ENCODE data around the gene TAL1.
"Not testable (repeated sequence)": the region's sequence is repeated elsewhere in the genome, so short reads cannot be mapped to it uniquely, and the experiment has no call there.

Gene TAL1

GRCh38 chr1:47232187-47232874 is at the start of gene TAL1:
TAL1 (minus strand) TSS chr1:47232225; CDS start chr1:47225888, 6,337 bp downstream.
- DNase-seq: no peak

- no peak for DNase-seq
Measured at GRCh38 chr1:47280142-47280541, 48.1 kb upstream of the TAL1 start.

GRCh38 chr1:47276850-47277249 is 44.8 kb upstream of the TAL1 start:
- DNase-seq: no peak

- not testable (repeated sequence) for DNase-seq
Measured at GRCh38 chr1:47275811-47276210, 43.8 kb upstream of the TAL1 start.

- DNase-seq: not testable (repeated sequence)
Measured at GRCh38 chr1:47265529-47265928, 33.5 kb upstream of the TAL1 start.

GRCh38 chr1:47262787-47263413 is 30.9 kb upstream of the TAL1 start:
- DNase-seq: peak; percentile 20

GRCh38 chr1:47257224-47257623 is 25.2 kb upstream of the TAL1 start:
- no peak for DNase-seq

- DNase-seq: no peak
Measured at GRCh38 chr1:47252795-47253194, 20.8 kb upstream of the TAL1 start.

- no peak for DNase-seq
Measured at GRCh38 chr1:47252369-47252768, 20.3 kb upstream of the TAL1 start.

- DNase-seq: no peak
Measured at GRCh38 chr1:47249755-47250154, 17.7 kb upstream of the TAL1 start.

GRCh38 chr1:47244339-47244862 is 12.4 kb upstream of the TAL1 start:
- DNase-seq: no peak

GRCh38 chr1:47243910-47244309 is 11.9 kb upstream of the TAL1 start:
- no peak for DNase-seq

- no peak for DNase-seq
Measured at GRCh38 chr1:47241114-47242113, 9.4 kb upstream of the TAL1 start.

GRCh38 chr1:47238935-47239592 is 7.0 kb upstream of the TAL1 start:
- DNase-seq: no peak

- no peak for DNase-seq
Measured at GRCh38 chr1:47235806-47236205, 3.8 kb upstream of the TAL1 start.

- no peak for DNase-seq
Measured at GRCh38 chr1:47235241-47235681, 3.2 kb upstream of the TAL1 start.

GRCh38 chr1:47233186-47233585 is 1.2 kb upstream of the TAL1 start:
- DNase-seq: no peak

GRCh38 chr1:47231301-47232186 is 481 bp downstream of the TAL1 start:
- DNase-seq: no peak

GRCh38 chr1:47230692-47231300 is 1.2 kb downstream of the TAL1 start:
- DNase-seq: no peak

GRCh38 chr1:47229886-47230691 is 1.9 kb downstream of the TAL1 start:
- no peak for DNase-seq

All from NCI-H69 (cell line).